ENCODE data around the gene ACTMAP. TPM values are rescaled to one million over a fixed set of nuclear protein-coding genes. Genes with fewer than 3 reads are reported as not detected.

ACTMAP gene
- total and polyA plus RNA-seq, 12 donors: 3.6 to 12.8 (median 8.4) TPM

DNA sequence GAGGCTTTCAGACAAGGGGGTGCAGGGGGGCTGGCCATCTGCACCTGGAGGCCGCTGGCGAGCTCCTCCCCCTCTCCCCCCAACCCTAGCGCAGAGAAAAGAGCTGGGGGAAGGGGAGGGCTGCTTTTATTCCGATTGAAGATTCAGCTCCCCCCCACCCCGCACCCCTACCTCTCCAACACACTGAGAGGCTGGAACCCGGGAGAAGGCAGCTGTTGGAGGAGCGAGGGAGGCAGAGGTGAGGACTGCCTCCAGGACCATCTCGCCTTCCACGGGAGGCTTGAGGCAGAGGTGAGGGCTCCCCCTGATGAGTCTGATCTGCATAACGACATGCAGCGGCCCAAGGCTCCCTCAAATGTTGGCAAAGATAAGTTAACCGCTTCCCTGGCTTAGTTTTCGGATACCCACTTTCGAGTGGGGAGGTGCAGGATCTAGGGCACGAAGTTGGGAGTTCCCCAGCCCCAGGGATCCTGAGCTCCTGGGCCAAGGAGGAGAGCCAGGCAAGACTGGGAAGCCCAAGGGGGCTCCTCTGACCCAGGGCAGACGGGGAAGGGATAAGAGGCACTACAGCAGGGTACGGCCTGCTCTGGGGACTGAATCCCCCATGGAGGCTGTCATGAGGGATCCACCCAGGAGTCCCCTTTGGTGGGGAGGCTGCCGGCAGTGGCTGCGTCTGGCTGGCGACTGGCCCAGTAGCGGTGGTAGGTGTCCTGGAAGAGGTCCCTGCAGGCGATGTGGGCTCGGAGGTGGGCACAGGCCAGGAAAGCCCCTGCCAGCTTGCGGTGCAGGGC, 58.7 kb downstream of the ACTMAP start:
- Histone ChIP-seq H3K27me3 (no peaks in the 10 kb centered on the region), H3K4me3 (peak overlapping the region in 8 of 10 donors; percentile 51 to 82 (median 70)), H3K27ac (peak overlapping the region in 9 of 10 donors; percentile 83 to 91 (median 87)), H3K4me1 (peaks cover 0 to 45% (median 31%) of the 10 kb centered on the region in 9 donors), H3K36me3 (peaks cover 0 to 44% (median 11%) of the 10 kb centered on the region in 9 donors), H3K9me3 (no peaks in the 10 kb centered on the region)
- DNase-seq (no peak), ATAC-seq (peak in 2 of 8 donors; percentile 4)
- intact Hi-C loops (cut with DNase I): no loop called here
- TF ChIP-seq, protein P1, sequence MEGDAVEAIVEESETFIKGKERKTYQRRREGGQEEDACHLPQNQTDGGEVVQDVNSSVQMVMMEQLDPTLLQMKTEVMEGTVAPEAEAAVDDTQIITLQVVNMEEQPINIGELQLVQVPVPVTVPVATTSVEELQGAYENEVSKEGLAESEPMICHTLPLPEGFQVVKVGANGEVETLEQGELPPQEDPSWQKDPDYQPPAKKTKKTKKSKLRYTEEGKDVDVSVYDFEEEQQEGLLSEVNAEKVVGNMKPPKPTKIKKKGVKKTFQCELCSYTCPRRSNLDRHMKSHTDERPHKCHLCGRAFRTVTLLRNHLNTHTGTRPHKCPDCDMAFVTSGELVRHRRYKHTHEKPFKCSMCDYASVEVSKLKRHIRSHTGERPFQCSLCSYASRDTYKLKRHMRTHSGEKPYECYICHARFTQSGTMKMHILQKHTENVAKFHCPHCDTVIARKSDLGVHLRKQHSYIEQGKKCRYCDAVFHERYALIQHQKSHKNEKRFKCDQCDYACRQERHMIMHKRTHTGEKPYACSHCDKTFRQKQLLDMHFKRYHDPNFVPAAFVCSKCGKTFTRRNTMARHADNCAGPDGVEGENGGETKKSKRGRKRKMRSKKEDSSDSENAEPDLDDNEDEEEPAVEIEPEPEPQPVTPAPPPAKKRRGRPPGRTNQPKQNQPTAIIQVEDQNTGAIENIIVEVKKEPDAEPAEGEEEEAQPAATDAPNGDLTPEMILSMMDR (IDR thresholded peaks at IDR 0.05): no peak
- WGBS, 2 donors: 76 to 78% methylated on average over 23 to 24 of the region's 24 CpGs

Other genes with a start within 250 kb of the ACTMAP start
- 10 to 100 TPM; 12.0 to 31.5 (median 15.9) TPM for gene SHKBP1, start 173.6 kb downstream of the ACTMAP start, total RNA-seq
- 10 to 100 TPM; 42.8 to 43.1 TPM for gene SHKBP1, start 173.6 kb downstream of the ACTMAP start, polyA plus RNA-seq
- 100 to 1,000 TPM; 139 to 263 (median 244) TPM for gene LTBP4, start 149.1 kb downstream of the ACTMAP start, total RNA-seq
- gene LTBP4, start 149.1 kb downstream of the ACTMAP start, polyA plus RNA-seq: 100 to 1,000 TPM; 114 to 191 TPM
- gene NUMBL, start 59.8 kb downstream of the ACTMAP start, total RNA-seq: 10 to 100 TPM in 5 of 10 donors, 1 to 10 TPM in 5; 7.1 to 15.3 (median 10.0) TPM
- gene NUMBL, start 59.8 kb downstream of the ACTMAP start, polyA plus RNA-seq: 10 to 100 TPM; 11.2 to 14.0 TPM
- 10 to 100 TPM; 17.9 to 34.3 (median 27.3) TPM for gene COQ8B, start 33.6 kb downstream of the ACTMAP start, total RNA-seq
- 10 to 100 TPM; 26.3 to 34.4 TPM for gene COQ8B, start 33.6 kb downstream of the ACTMAP start, polyA plus RNA-seq
- 10 to 100 TPM in 3 of 10 donors, 1 to 10 TPM in 7; 6.2 to 15.3 (median 9.1) TPM for gene ITPKC, start 33.4 kb downstream of the ACTMAP start, total RNA-seq
- gene ITPKC, start 33.4 kb downstream of the ACTMAP start, polyA plus RNA-seq: 10 to 100 TPM; 16.8 to 17.3 TPM
- gene SNRPA, start 726 bp upstream of the ACTMAP start, total RNA-seq: 10 to 100 TPM; 24.0 to 40.6 (median 34.4) TPM
- gene SNRPA, start 726 bp upstream of the ACTMAP start, polyA plus RNA-seq: 10 to 100 TPM; 35.3 to 36.7 TPM
- gene MIA, start 25.0 kb upstream of the ACTMAP start, total RNA-seq: 1 to 10 TPM in 3 of 10 donors, under 1 TPM in 2, not detected in 5; 0.63 to 1.7 (median 1.0) TPM
- gene MIA, start 25.0 kb upstream of the ACTMAP start, polyA plus RNA-seq: 1 to 10 TPM; 2.0 to 2.4 TPM
- 10 to 100 TPM; 11.0 to 25.2 (median 13.5) TPM for gene RAB4B, start 27.8 kb upstream of the ACTMAP start, total RNA-seq
- gene RAB4B, start 27.8 kb upstream of the ACTMAP start, polyA plus RNA-seq: 10 to 100 TPM; 26.8 to 62.5 TPM
- gene EGLN2, start 48.7 kb upstream of the ACTMAP start, total RNA-seq: 10 to 100 TPM; 31.8 to 78.3 (median 42.8) TPM
- gene EGLN2, start 48.7 kb upstream of the ACTMAP start, polyA plus RNA-seq: 10 to 100 TPM; 75.3 to 78.6 TPM
- not detected for gene CYP2A6, start 100.0 kb upstream of the ACTMAP start, total RNA-seq
- not detected for gene CYP2A6, start 100.0 kb upstream of the ACTMAP start, polyA plus RNA-seq
- gene CYP2A7, start 131.8 kb upstream of the ACTMAP start, total RNA-seq: not detected
- gene CYP2A7, start 131.8 kb upstream of the ACTMAP start, polyA plus RNA-seq: not detected
- not detected for gene CYP2B6, start 240.8 kb upstream of the ACTMAP start, total RNA-seq
- gene CYP2B6, start 240.8 kb upstream of the ACTMAP start, polyA plus RNA-seq: not detected

All from heart right ventricle (tissue), 16 donors.